CD4-positive, alpha-beta T cell treated with Interleukin-1 beta for 1 hour (primary cell): ENCODE results near the gene ERC1.

Source experiments
- DNase-seq, 2 donors: peaks; one replicate each; pipeline ENCODE4 v3.0.0-alpha.2; 2020 to 2022

Gene ERC1

DNA sequence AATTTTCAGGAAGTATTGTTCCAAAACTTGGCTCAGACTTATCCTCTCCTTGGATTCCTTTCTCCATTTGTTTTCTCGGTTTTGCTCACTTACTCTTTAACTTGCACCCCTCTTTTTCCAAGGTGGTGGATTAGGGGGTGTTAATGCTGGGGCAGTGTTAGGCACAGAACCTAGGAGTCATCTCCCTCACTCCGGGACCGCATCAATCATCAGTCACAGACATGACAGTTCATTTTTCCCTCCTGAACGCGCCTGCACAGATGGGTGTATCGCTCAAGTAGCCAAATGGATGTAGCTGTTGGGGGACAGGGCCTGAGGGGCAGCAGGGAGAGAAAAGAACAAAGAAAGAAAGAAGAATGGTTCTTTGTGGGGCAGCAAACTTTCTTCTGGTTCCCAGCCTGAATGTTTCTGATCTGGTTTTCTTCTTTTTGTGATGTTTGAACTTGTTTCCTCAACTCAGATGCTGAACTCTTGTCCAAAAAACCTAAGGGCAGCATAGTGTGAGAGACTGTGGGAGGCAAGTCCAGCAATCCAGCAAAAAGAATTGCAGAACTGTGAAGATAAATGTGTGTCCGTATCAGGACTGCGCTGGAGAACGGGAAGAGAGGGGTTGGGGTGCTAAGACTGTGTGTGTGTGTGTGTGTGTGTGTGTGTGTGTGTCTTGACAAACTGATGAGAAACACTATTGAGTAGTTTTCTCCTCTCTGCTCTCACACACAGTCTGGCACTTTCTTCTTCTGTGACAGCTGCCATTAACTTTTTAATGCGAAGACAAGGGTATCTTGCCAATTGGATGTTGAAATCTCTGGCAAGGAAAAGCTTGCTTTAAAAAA lies 472.3 kb downstream of the ERC1 start:
- no peak for DNase-seq

DNA sequence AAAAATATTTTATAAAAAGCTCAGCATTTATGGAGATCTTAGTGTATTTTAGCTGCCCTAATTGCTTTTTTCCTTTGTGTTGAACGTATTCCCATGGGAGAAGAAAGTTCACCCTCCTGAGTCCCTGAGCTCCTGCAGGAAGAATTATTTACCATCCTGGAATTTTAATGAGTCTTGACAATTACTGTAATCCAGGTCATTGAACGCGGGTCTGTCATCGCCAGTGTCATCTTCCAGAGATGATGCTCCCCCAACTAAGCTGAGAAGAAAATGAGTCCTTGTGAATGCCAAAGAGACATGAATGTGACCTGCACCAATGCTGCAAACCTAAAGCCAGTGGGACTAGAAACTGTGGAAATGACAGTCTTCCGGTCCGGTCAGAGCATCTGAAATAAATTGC lies 473.9 kb downstream of the ERC1 start:
- no peak for DNase-seq

DNA sequence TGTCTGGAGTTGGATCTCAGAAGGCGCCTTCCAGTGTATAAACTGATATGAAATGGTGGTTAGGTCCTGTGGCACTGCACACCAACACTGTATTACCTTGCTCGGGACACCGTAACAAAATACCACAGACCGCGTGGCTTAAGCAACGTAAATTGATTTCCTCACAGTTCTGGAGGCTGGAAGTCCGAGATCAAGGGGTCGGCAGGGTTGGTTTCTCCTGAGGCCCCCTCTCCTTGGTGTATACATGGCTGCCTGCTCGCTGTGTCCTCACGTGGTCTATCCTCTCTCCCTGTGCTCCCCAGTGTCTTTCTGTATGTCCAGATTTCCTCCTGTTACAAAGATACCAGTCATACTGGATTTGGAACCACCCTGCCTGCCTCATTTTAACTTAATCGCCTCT lies 475.0 kb downstream of the ERC1 start:
- no peak for DNase-seq

DNA sequence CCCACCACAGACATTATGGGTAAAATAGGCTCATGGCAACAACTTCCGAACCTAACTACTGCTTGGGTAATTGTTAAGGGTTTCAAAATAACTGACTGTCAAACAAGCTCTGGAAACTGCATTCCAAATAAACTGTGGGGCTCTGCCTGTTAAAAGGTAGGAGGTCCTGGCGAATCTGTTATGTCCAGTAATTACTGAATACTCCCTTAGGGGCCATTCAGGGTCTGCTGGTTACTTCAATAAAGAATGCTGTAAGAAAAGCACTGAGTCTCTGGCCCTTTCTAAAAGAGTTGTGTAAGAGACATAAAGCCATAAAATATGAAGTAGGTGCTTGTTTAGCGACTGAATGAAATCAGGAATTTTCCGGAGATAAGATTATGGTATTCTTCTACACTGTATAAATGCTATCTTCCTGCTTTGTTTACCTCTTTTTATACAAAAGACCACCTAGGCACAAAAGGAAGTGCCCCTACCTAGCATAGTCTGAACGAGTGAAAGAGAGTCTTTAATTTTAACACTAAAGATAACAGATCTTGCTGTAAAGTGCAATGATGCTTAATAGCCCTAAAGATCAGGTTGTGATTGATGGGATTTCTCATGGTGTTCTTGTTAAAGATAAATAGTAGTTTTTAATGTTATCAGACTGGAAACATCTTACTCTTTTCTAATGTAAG lies 475.6 kb downstream of the ERC1 start:
- no peak for DNase-seq

DNA sequence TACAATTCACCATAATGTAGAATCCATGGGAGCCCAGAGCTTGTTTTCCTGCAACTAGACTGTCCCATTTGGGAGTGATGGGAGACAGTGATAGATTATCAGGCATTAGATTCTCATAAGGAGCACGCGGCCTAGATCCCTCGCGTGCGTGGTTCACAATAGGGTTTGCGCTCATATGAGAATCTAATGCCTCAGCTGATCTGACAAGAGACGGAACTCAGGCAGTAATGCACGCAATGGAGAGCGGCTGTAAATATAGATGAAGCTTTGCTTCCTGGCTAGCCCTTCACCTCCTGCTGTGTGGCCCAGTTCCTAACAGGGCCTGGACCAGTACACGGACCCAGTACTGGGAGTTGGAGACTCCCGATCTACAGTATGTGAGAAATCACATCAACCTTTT lies 476.7 kb downstream of the ERC1 start:
- DNase-seq, result no peak

DNA sequence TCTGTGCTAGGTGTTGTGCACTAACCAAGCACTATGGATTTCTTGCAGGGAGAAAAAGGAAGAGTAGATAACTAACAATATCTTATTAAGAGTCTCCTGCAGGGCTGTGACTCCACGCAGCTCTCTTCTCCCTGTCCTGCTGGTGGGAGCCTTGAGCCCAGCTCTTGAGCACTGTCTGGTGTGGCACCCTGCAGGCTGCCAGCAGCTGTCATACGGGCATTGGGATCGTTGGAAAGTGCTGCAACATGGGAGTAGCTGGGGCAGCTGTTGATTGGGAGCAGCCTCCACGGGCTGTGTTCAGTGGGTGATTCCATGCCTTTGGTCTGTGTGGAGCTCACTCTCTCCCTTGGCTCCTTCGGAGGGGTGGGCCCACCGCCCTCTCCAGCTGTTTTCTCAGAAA lies 478.0 kb downstream of the ERC1 start:
- no peak for DNase-seq

DNA sequence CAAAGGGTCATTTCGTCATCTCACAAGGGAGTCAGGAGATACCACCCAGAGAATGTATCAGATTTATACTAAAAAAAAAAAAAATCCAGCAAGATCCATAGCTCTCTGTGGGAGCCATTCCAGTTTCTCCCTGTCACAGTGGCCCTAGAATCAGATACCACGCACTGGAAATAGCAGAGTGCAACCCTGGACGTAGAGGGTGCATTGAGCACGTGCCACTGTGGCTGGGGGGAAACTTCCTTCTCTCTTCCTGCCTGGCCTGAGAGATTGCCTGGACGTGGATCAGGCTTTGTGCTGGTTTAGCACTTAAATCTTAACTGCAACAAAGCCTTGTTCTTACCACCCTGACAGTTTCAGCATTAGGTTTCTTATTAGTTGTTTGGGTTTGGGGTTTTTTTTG lies 479.0 kb downstream of the ERC1 start:
- no peak for DNase-seq

DNA sequence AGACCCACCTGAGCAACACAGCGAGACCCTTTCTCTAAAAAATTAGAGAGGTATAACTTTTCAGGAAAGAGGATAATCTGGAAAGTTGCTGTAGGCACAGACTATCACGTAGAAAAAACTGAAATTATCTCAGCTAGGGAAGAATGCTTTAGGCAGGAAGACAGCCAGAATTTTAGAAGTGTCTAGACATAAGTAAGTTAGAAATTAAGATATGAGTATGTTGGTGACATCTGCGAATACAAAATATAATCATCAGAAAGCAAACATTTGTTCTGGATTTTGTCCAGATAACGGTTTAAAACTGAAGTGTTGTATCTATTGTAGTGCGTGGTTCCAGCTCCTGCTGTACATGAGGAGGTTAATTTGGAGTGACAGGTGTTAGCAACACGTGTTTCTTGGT lies 480.2 kb downstream of the ERC1 start:
- DNase-seq, result no peak

DNA sequence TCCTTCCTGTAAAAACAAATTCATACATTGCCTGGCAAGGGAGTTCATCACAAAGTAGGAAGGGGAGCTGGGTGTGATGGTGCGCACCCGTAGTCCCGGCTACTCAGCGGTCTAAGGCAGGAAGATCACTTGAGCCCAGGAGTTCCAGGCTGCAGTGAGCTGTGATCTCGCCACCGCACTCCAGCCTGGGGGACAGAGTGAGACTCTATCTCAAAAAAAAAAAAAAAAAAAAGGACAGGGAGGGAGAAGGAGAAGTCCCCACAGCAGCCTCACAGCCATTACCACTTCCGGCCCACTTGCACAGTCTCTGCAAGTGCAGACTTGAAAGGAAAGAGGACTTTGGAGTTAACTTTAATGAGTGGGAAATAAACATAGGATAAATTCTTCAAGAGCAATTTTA lies 482.4 kb downstream of the ERC1 start:
- DNase-seq, result peak; percentile 4 to 40

DNA sequence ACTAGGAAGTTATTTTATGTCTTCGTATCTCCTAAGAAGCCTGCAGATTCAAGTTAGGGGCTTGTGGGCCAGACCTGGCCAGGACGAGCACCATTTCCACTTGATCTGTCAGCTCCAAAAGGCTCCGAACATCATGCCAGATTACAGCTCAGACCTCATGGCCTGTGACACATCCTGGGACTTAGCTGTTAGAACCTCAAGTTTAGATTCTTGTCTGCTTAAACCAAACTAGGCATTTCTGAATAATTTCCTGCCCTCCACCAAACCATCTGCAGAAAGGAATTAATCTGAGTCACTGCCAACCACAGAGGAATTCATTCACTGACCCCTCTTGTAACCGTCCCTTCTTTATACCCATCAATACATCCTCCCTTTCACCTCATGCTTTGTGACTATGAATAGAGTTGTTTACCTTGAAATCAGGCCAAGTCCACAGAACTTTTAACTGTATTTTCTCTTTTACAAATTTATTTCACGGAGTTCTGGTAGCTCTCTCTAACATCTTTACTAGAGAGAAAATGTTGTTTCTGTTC lies 483.1 kb downstream of the ERC1 start:
- no peak for DNase-seq

DNA sequence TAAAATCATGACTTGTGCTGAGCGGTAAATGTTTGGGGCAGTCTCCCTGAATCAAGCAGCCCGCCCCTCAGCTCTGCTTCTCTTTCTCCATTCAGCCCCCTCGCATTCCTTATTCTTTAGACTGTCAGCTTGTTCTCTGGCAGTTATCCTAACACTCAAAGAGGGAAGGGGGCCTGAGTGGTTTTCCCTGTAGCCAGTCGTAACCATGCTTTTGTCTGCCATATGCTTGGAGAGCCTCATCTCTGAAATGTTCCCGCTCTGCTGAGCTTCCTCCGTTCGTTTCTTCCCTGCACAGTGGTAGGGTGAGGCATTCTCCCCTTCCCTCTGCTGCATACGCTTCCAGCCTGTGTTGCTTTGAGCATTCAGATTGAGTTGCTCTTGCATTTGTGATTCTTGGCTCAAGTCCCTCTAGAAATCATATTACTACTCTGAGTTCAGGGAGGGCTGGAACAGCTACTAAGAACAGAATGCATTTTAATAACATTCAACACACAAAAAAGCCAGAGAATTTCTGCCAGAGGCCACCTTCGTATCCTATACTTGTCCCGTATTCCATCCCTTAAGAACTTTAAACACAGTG lies 483.6 kb downstream of the ERC1 start:
- DNase-seq, result no peak

DNA sequence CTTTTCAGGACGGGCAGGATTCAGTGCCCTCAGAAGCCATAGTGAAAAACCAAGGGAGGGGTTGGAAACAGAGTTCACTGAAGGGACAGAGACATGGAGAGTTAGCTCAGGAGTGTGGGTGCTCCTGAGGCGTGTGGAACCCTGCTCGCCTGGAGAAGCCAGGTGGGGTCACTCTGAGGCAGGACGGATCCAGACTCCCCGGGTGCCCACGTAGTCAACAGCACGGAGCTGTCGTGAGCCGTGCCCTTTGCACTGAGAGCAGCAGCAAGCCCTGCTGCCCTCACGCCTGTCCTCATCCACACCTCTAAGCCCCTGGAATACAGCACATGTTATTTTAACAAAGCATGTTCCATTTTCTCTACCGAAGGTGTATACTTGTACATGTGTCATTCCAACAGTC lies 488.6 kb downstream of the ERC1 start:
- DNase-seq, result no peak

DNA sequence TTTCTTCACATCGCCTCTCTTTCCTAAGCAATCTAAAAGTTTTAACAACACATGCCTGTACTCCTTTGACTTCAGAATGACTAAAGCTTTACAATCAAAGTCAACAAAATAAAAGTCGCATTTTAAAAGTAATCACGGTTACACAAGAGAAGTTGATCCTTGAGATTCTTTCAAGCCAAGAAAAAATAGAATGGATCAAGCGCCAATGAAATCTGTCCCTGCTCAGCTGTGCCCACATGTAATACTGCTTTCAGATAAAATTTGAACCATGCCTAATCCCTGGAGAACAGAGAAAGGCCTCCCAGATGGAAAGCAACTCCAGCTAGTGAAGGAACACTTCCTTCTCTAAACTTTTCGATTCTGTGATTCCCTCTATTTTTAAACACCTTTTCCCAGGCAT lies 490.3 kb downstream of the ERC1 start:
- DNase-seq, result no peak

DNA sequence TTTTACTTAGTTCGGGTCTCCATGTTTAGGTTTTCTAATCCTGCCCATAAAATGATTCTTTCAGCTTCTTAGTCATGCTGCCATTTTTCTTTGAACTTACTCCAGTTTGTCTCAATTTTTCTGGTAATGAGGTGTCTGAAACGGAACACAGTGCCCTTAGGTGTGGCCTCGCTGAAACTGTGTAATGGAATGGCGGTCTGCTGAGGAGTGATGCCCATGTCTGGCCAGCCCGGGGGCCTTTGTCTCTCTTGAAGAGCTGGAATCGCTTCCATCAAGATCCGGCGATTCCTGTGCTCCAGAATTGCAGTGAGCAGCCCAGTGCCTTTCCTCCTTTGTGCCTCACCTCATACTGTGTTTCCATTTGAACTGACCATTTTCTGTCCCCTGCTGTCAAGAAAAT lies 490.9 kb downstream of the ERC1 start:
- no peak for DNase-seq

DNA sequence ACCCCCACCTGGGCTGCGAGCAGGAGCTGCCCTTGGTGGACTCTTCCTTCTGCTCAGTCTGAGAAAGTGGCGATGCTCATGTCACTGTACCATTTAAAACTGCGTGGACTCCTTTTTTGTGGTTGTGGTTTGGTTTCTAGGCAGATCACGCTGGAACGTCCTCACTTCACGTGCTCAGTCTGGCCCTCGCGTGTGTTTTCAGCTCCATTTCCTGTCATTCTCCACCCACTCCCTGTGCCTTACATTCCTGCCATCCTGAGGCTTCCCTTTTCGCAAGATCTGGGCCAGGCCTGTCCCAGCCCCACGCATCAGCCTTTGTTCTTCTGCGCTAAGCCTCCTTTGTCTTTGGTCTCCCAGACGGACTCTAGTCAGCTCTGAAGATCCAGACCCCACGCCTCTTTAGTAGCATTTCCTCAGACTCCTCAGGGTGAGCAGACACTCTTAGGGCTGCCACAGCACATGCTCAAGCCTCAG lies 497.9 kb downstream of the ERC1 start:
- DNase-seq, result peak; percentile 8 to 11

DNA sequence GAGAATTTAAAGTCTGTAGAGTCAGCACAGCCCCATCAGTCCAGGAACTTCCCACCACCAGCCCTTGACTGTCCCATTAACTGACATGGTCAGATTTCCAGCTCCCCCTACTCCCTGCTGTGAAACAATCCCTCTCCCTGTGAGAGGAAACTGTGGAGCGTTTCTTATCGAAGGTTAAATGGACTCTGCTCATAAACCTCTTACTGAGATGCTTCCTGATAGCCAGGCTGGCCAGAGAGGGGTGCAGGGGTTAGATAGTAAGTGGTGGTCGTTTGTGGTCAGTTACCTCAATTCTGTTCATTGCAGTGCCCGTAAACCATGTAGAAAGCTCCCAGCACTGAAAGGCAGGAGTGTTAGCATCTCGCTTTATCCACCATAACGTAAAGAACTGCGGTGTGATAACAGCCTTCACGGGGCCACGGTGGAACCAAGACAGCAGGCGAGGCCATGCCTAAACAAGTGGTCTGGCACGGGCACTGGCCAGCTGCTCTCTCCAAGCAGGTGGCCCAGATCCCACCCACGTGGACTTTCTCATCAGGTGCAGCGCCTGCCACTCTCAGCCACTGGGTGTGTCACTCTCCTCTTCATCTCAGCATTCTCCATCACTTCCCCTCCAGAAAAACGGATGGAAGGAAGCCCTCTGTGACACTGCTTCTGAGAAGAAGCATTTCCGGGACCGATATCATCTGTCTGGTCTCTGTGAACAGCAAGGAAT lies 501.1 kb downstream of the ERC1 start:
- no peak for DNase-seq

DNA sequence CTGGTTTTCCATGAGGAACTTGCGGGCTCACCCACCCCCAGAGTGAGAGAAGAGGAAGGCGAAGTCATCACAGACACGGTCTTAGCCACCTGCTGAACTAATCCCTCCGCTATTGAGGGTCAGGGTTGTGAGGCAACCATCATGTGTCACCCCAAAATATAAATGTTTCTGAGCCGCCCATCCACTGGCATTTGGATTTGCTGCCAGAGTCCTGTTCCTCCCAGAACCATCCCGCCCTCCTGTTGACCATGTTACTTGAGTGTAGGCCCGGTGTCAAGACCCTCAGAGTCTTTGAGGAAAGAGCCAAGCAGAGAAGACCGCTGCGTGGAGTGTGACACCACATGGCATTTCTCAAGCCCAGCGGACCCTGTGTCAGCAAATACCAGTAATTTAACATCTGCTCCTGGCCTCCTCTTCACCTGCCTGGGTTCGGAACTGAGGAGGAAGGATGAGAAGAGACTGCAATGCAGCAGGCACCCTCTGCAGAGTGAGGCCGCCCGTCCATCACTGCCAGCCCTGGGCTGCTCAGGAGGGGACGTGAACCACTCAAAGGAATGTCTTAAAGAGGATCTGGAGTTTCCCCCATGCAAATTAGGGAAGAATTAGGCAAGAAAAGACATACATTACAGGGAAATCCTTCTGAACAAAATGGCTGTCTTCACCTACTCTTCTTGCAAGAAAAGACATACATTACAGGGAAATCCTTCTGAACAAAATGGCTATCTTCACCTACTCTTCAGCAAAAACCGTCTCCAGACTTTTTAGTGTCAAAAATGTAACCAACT lies 502.9 kb downstream of the ERC1 start:
- DNase-seq, result no peak

DNA sequence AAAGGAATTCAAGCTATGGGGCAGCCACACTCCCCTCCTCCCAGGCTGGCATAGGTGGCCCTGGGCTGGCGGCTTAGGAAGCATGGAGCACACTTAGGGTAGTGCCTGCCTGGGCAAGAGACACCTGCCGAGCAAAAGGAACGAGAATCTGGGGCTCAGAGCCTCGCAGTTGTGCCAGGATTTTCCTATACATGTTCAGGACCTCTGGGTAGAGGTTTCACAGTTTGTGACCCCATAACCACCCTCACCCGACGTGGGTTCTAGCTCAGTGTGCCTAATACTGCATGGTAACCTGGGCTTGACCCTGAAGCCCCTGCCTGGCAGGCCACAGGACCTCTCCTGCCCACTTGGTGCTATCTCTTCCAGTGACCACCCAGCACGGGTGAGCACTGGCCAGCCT lies 503.8 kb downstream of the ERC1 start:
- no peak for DNase-seq

DNA sequence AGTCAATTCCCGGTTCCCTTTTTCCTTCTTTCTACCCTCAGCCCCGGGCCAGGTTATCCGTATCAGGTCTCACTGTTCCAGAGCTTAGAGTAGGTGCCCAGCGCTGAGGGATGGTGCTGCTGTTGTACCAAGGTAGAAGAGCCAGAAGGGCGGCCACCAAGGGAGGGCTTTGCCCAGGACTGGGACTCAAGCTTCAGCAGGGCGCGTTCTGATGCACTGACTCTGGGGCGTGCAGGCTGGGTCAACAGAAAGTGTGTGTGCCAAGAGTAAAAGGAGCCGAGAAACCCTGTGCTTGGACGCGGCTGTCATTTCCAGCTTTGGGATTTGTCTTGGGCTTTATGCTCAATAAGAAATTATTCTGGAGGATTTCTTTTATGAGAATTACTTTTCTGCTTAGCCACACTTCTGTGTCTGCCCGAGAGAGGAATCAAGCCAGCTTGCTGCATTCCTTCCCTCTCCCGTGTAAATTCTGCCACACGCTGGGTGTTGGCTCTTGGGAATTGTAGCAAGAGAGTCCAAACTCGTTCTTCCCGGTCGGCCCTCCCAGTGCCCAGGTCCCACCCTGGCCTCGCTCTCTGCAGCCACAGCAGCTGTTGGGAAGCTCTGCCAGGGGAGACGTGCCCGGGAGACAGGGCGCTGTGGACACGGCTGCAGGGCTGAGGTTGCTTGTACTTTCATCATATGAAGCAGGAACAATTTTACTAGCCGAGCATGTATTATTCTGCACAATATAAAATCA lies 505.3 kb downstream of the ERC1 start:
- no peak for DNase-seq

DNA sequence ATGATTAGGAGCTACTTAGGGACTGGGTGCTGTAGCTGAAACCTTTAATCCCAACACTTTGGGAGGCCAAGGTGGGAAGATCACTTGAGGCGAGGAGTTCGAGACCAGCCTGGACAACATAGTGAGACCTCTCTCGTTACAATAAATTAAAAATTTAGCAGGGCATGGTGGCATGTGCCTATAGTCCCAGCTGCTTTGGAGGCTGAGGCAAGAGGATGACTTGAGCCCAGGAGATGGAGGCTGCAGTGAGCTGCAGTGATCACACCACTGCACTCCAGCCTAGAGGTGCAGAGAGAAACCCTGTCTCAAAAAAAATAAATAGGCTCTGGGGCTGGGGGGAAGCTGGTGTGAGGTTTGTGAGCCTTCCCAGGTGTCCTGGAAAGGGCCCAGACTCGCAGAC lies 506.1 kb downstream of the ERC1 start:
- no peak for DNase-seq

DNA sequence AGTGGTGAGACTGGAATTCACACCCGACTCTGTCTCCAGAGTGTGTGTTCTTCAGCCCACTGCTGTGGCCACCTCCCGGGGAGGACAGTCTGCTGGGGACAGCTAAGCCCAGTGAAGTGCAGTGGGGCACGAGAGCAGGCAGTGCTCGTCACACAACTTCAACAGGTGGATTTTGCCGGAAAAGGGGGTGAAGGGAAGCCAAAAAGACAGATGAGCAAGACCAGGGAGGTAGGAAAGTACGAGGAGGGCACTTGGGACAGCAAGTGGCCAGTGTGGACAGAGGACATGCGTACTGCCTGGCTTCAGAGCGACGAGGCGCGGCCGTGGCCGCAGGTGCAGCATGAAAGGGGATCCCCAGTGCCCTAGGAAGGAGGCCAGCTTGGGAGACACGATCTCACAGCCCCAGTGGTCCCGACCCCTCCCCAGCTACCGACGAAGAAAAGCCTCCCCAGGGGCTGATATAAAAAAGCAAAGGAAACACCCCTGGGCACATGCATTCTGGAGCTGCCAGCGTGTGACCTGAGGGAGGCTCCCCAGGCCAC lies 507.2 kb downstream of the ERC1 start:
- no peak for DNase-seq
